HG02938 (cell line): Measurements from ENCODE around the gene ATP23.

Experiments
- ATAC-seq: cut with Tn5 transposase; IDR thresholded peaks from one replicate; pipeline ENCODE4 v1.9.1; 2021; ENCODE audit warnings: mild to moderate bottlenecking, moderate library complexity; ENCODE audit not compliant: unreplicated experiment

The ATP23 gene, protein sequence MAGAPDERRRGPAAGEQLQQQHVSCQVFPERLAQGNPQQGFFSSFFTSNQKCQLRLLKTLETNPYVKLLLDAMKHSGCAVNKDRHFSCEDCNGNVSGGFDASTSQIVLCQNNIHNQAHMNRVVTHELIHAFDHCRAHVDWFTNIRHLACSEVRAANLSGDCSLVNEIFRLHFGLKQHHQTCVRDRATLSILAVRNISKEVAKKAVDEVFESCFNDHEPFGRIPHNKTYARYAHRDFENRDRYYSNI

DNA sequence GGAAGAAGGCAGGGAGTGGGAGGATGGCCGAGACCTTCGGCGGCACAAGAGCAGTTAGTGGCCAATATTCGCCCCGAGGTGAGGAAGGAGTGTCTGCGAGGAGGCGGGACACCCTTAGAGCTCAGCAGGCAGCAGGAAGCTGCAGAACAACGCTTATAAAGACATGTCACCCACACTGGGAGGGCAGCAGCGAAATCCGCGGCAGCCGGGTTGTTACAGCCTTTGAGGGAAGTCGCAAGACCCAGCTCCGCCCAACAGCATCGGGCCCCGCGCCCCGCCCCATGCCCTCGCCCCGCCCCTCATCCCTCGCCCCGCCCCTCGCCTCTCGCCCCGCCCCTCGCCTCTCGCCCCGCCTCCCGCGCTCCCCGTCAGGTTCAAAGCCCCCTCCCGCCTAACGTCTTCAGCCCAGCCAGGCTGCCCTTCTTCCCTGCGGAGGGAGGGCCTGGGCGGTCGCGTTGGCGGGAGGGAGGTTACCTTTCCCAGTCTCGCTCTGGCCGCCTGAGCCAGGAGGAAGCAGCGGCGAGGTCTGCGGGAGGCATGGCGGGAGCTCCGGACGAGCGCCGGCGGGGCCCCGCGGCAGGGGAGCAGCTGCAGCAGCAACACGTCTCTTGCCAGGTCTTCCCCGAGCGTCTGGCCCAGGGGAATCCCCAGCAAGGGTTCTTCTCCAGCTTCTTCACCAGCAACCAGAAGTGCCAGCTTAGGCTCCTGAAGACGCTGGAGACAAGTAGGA is at the start of gene ATP23:
Gene ATP23 (plus strand): TSS at position 403 of the 730 bp plus-strand sequence. CDS start 135 bp downstream, at position 538.
- ATAC-seq, result peak; percentile 81

DNA sequence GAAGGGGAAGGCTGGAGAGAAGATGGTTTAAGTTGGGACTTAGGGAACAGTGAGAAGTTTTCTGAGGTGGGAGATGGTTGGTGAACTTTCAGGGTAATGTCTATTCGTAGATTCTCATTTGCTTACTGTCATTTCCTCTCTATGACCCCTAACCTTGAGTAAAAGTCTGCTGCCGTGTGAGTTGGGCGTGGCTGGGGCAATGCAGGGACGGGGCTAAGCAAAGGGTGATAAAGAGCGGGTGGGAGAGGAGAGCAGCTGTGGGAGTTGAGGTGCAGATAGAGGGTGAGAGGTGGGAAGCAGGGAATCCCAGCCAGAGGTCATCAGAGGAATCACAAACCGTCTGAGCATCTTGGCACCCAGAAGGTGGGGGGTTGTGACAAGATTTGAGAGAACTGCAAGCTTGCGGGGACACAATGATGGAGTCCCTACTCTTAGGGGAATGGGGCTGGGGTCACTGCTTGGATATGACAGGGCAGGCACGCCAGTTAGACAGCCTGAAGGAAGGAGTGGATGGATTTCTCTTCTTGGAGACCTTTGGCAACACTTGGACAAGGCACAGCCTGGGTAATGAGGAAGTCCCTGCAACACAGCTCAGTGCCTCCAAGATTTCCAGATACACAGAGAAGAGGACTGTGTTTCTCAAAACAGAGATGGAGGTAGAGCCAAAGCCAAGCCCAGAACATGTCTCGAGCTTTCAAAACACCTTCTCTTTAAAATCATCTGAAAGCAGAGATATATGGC is 49.0 kb upstream of the ATP23 start:
- ATAC-seq, result no peak

DNA sequence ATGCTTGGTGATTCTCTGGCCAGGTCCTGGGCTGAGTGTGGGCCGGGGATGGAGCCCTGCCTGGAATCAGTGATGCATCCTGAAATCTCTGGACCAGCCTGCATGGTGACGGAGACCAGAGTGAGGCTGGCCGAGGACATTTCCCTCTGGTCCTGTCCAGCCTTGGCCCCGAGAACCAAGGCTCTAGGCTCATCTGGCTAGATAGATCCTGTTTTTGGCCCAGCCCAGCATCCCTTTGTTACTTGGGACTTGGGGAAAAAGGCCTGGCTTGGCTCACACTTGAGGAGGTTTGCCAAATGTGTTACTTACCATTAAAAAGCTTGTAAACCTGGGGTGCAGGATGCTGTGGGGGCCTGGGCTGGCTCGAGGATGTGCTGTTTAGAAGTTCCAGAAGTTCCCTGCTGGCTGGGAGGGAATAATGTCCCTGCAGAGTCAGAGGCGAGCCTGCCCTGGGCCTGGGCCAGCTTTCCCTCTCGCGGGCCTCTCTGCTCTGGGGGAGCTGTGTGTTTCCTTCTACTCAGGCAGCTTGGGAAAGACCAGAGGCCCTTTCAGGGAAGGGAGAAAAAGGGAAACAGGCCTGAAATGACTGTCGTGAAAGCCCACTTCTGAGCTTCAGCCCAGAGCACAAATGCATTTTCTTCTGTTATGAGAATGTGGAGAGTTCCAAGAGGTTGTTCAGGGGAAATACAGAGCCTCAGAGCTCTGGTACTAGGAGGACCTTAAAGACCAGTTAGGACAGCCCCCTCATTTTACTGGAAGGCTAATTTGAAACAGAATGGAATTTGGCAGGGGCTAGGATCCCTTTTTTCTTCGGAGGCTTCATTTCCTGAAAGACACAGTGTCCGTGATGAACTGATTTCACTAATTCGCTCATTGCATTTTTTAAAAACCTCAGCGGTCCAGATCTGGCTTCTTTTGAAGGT is 47.7 kb upstream of the ATP23 start:
- ATAC-seq, result no peak

GRCh38 chr12:57894399-57895292 is 46.7 kb upstream of the ATP23 start:
- no peak for ATAC-seq

DNA sequence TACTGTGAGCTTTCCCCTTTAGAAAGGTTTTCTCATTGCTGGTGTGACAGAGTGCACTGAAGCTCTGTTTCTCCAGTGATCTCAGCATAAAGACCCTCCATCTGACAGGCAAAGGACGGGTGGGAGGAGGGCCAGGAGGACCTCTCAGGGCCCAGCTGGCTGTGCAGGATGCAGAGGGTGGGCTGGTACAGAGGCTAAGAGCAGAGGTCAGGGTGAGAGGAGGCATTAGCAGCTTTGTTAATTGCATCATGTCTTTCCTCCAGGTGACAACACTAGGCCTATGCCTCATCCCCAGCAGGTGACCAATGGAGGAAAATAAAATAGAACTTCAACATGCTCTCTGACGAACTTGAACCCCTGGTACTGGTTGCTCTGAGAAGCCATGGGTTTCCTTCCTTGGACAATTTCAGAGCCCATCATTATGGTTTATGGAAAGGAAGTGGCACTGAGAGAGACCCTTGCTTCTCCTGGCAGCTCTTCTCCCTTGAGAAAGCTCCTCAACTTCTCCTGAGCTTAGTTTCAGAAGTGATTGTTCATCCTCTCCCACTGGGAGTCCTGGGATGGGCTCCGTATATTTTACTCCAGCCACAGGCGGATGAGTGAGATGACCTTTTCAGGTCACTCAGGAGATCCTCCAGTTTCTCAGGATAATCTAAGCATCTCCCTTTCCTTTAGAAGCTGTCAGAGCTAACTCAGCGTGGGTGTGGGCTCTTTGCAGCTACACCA is 45.8 kb upstream of the ATP23 start:
- no peak for ATAC-seq

- no peak for ATAC-seq
Measured at GRCh38 chr12:57896115-57896433, 45.3 kb upstream of the ATP23 start.

DNA sequence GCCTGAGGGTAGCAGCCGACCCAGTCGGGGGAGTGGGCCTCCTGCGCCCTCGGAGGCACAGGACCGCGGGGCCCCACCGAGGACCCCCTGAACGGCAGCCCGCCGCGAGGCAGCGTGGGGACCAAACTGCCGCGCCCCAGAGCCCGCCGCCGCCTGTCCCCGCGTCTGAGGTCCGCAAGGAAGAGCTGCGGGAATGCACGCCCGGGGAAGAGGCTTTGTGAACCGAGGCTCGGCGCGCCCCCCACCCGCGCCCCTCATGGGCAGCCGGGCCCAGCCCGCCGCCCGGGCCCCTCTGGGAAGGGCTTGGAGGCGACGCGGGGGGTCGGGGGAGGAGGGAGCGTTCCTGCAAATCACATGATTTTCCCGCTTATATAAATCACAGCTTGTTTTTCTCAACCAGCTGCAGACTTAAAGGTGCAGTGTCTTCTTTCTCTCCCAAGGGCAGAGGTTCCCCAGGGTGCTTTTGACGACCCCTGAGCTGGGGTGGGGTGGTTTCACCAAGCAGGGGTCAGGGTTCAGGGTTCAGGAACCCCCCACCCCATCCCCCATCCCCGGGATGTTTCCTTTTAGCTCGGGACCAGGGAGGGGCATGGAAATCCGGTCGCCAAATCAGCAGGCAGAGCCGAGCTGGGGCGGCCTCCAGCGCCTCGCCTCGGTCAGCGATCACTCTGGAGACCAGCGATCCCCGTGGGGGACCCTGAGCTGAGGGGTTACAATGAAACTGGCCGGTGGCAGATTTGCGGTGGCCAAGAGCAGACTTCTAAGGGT is 44.7 kb upstream of the ATP23 start:
- ATAC-seq, result no peak

- ATAC-seq, result no peak
Measured at GRCh38 chr12:57897286-57897974, 43.9 kb upstream of the ATP23 start.

- ATAC-seq, result peak; percentile 8
Measured at GRCh38 chr12:57898308-57898970, 42.9 kb upstream of the ATP23 start.

DNA sequence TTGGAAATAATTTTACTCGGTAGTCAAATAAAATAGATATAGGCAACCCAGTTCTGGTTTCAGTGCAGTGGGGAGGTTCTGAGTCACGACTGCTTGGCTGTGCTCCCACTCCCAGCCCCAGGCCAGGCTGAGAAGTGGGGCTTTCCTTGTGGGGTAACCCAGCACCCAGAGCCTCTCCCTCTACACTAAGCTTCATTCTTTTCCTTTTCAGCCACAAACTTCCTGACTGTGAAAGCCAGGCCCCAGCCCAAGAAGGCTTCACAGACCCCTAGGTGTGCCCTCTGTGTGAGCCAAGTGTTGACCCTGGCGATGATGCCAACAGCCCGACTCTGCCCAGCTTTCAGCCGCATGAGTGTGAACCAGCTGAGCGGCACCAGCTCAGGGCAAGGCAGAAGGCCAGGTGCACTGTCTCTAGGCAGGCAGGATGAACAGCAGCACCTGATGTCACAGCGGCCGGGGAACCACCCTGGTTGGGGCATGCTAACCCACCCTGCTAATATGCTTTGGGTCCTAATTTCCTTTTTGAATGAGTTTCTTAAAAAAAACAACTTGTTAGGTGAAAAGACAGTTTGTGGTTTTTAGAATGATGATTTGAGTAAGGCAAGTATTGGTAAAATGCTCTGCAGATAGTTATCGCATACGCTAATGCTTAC is 42.2 kb upstream of the ATP23 start:
- peak; percentile 85 for ATAC-seq

DNA sequence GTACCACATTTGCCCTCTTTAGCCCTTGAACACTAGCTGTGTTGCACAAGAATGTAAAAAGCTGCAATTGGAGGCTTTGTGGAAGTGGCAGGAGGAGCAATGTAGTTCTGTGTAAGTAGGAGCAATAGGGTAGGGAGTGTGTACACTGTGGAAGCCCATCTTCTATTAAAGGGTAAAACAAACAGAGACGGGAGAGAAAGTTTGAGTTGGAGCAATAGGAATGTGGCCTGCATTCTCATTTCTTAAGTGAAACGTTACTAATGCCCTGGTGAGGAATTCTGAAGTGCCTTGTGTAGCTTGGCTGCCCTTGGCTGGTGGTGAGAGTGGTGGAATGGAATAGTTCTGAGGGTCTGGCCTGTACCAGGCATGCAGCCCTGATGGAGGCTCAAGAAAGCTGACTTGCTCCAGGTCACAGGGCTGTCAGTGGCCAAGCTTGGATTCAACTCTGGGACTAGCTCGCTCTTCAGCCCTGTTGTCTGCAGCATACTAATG is 38.8 kb upstream of the ATP23 start:
- ATAC-seq, result no peak

DNA sequence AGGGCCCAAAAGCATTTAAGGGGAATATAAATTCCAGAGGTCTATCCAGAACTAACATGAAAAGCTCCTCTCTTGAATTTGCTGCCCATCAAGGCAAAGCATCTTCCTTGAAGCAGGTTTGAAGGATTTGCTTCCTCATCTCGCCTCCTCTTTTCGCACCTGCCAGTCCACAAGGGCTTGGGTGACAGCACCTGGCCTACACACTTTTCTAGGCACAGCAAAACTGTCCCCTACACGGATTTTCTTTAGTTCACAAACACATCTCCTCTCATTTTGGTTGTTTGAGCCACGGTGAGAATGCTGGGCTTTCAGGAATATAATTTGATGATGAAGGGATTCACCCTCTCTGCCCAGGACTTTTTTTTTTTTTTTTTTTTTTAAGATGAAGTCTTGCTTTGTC is 36.9 kb upstream of the ATP23 start:
- ATAC-seq, result no peak

DNA sequence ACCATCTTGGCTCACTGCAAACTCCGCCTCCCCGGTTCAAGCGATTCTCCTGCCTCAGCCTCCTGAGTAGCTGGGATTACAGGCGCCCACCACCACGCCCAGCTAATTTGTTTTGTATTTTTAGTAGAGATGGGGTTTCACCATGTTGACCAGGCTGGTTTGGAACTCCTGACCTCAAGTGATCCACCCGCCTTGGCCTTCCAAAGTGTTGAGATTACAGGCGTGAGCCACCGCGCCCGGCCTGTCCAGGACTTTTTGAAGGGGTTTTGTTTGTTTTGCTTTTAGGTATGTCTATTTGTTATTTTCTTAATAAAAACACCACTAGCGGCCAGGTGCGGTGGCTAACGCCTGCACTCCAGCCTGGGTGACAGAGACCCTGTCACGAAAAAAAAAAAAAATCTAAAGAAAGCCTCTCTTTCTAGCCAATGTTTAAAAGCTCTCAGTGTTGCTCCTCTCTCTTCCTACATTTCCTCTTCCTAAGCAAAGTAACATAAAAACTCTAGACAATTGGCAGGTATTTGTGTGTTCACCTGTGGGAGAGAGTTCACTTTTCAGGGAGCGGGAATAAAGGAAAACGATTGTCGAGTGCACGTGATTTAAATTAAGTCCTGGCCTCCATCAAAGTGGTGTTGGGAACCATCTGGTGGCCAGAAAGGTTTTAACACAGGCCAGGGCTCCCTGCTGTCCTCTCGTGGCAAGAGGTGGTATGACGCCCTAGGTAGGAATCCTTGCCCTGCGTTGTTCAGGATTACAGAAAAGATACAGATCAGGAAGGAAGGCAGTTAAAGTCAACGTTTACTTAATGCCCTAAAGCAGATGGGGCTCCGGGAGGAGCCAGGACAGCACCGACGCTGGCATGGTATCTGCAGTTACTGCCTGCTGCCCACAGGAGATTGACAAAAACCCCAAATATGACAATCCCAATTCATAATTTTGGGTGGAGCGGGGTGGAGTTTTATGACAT is 36.2 kb upstream of the ATP23 start:
- ATAC-seq, result peak; percentile 93

DNA sequence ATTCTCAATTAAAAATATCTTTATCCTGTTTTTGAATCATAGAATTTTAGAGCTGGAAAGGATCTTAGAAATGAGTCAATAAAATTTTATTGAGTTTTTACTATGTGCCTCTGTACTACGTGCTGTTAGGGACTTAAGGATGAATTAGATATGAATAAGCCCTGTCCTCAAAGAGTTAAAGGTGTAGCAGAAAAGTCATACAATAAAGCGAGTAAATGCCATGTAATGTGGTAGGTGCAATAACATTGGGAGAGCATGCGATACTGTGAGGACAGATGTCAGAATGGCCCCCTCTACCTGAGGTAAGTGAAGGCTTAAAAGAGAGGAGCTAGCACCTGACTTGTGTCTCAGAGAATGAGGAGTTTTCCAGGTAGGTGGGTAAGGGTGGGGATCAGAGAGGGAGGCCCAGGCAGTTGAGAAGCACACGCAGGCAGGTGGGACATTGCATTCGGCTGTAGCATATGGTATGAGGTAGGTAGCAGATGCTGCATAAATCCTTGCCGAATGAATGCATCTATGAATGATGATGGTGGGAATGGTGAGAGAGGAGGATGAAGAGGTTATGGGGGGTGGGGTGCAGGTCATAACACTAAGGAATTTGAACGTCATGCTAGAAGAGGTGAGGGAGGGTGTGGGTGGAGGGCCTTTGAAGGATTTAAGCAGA is 35.4 kb upstream of the ATP23 start:
- no peak for ATAC-seq

- no peak for ATAC-seq
Measured at GRCh38 chr12:57906821-57907220, 34.5 kb upstream of the ATP23 start.
